GM23338 (cell line): ENCODE data around the gene HS6ST1. TPM values are rescaled to one million over a fixed set of nuclear protein-coding genes. Genes with fewer than 3 reads are reported as not detected.
"Not testable (repeated sequence)": the region's sequence is repeated elsewhere in the genome, so short reads cannot be mapped to it uniquely, and the experiment has no call there.

Experiments
- ATAC-seq: fragments of 200-7000 bp; cut with Tn5 transposase; 3 replicates; pipeline ENCODE4 v1.9.1; 2020
- DNase-seq: peaks from one replicate; pipeline ENCODE4 v3.0.0-alpha.2; 2015; ENCODE audit warnings: low spot score
- H2AFZ ChIP-seq: fragments of 200-600 bp; sonication (generic); 2 replicates; pipeline ENCODE4 v1.8.0; 2016; ENCODE audit warnings: antibody characterized with exemption, mild to moderate bottlenecking, moderate library complexity
- H3F3A ChIP-seq: fragments of 200-600 bp; sonication (generic); replicated peaks from 2 replicates; pipeline ENCODE4 v1.8.0; 2017; ENCODE audit warnings: antibody characterized with exemption, mixed run types, low read depth
- H3K27ac ChIP-seq: fragments of 200-600 bp; sonication (generic); 2 replicates; pipeline ENCODE4 v1.6.1; 2016; ENCODE audit warnings: low read depth
- H3K27me3 ChIP-seq: fragments of 200-600 bp; sonication (generic); 2 replicates; pipeline ENCODE4 v1.8.0; 2016; ENCODE audit warnings: mild to moderate bottlenecking, mixed run types, moderate library complexity; ENCODE audit not compliant: insufficient read depth
- H3K36me3 ChIP-seq: fragments of 200-600 bp; sonication (generic); 2 replicates; pipeline ENCODE4 v1.8.0; 2016; ENCODE audit warnings: mild to moderate bottlenecking; ENCODE audit not compliant: insufficient read depth
- H3K4me1 ChIP-seq: fragments of 200-600 bp; sonication (generic); 2 replicates; pipeline ENCODE4 v1.8.0; 2016; ENCODE audit warnings: mild to moderate bottlenecking, moderate library complexity; ENCODE audit not compliant: insufficient read depth
- H3K4me2 ChIP-seq: fragments of 200-600 bp; sonication (generic); 2 replicates; pipeline ENCODE4 v1.7.1; 2017; ENCODE audit warnings: mixed run types
- H3K4me3 ChIP-seq: fragments of 200-600 bp; sonication (generic); 2 replicates; pipeline ENCODE4 v1.6.1; 2016; ENCODE audit warnings: mixed run types
- H3K79me2 ChIP-seq: fragments of 200-600 bp; sonication (generic); replicated peaks from 2 replicates; pipeline ENCODE4 v1.8.0; 2017; ENCODE audit warnings: mild to moderate bottlenecking; ENCODE audit not compliant: insufficient read depth
- H3K9me2 ChIP-seq: fragments of 200-600 bp; sonication (generic); 2 replicates; pipeline ENCODE4 v1.8.0; 2017; ENCODE audit not compliant: insufficient read depth
- H4K20me1 ChIP-seq: fragments of 200-600 bp; sonication (generic); replicated peaks from 2 replicates; pipeline ENCODE4 v1.8.0; 2017; ENCODE audit warnings: mild to moderate bottlenecking; ENCODE audit not compliant: insufficient read depth
- H3K27ac Mint-ChIP-seq: 2 replicates; pipeline ENCODE4 v1.8.0; 2020; ENCODE audit warnings: inconsistent platforms, mild to moderate bottlenecking, moderate library complexity, mixed read lengths
- H3K27me3 Mint-ChIP-seq: 3 replicates; pipeline ENCODE4 v1.8.0; 2022; ENCODE audit warnings: low read depth, mild to moderate bottlenecking, moderate library complexity, mixed read lengths, inconsistent platforms; ENCODE audit not compliant: insufficient read depth, poor library complexity
- H3K36me3 Mint-ChIP-seq: 3 replicates; pipeline ENCODE4 v1.8.0; 2021; ENCODE audit warnings: low read depth, mild to moderate bottlenecking, inconsistent platforms, moderate library complexity, mixed read lengths
- H3K4me1 Mint-ChIP-seq: 3 replicates; pipeline ENCODE4 v1.8.0; 2020; ENCODE audit warnings: mild to moderate bottlenecking, inconsistent platforms, mixed read lengths
- H3K4me3 Mint-ChIP-seq: 3 replicates; pipeline ENCODE4 v1.8.0; 2021; ENCODE audit warnings: moderate library complexity, mild to moderate bottlenecking, inconsistent platforms, mixed read lengths
- H3K9me3 Mint-ChIP-seq: 3 replicates; pipeline ENCODE4 v1.8.0; 2020; ENCODE audit warnings: moderate library complexity, mild to moderate bottlenecking, inconsistent platforms, mixed read lengths
- POLR2AphosphoS5 ChIP-seq: IDR thresholded peaks from 2 replicates; pipeline ENCODE4 v1.6.1; 2016; ENCODE audit warnings: antibody characterized with exemption, low read depth
- REST ChIP-seq: IDR thresholded peaks from one replicate; pipeline ENCODE4 v1.6.1; 2018; ENCODE audit warnings: antibody characterized with exemption; ENCODE audit not compliant: unreplicated experiment
- STAT1 ChIP-seq: IDR thresholded peaks from one replicate; pipeline ENCODE4 v1.6.1; 2016; ENCODE audit warnings: antibody characterized with exemption; ENCODE audit not compliant: unreplicated experiment
- polyA plus RNA-seq: library from polyadenylated mRNA; unstranded; fragments of >200 nt; fragmentation: Nextera tagmentation; extraction: Ambion mirVana; gene quantifications from 2 replicates; pipeline ENCODE4 v1.2.1, GENCODE V29; 2016
- total RNA-seq: library from RNA; depleted of rRNA; stranded (reverse); fragments of >200 nt; shearing (Covaris generic); gene quantifications from 2 replicates; pipeline ENCODE4 v1.2.3, GENCODE V29; 2014

Gene HS6ST1
- total and polyA plus RNA-seq, 2 experiments from 2014 or later, result 21.1 to 106 TPM

GRCh38 chr2:128252501-128252900 lies 66.2 kb downstream of the HS6ST1 start (continued):
- no peak for TF ChIP-seq REST

GRCh38 chr2:128252086-128252485 lies 66.6 kb downstream of the HS6ST1 start:
- H3K79me2 ChIP-seq, H3K27me3 ChIP-seq, H3K4me3 Mint-ChIP-seq, H3K9me3 Mint-ChIP-seq, ATAC-seq, H3K36me3 Mint-ChIP-seq, H3K4me2 ChIP-seq, H3K27ac Mint-ChIP-seq, H3K27ac ChIP-seq, H3K9me2 ChIP-seq, H4K20me1 ChIP-seq, H2AFZ ChIP-seq, H3K4me3 ChIP-seq, H3K36me3 ChIP-seq, H3K4me1 Mint-ChIP-seq, H3F3A ChIP-seq, DNase-seq, H3K4me1 ChIP-seq, H3K27me3 Mint-ChIP-seq: not testable (repeated sequence)

GRCh38 chr2:128250229-128251025 lies 68.2 kb downstream of the HS6ST1 start:
- H3K27me3 Mint-ChIP-seq, result peaks cover 3% of the 10 kb centered on the region
- no peak overlapping the region for H3K4me3 Mint-ChIP-seq
- Histone ChIP-seq H3K36me3 (no peaks in the 10 kb centered on the region), H3K4me3 (no peak overlapping the region), H3K4me1 (no peaks in the 10 kb centered on the region), H3K9me2 (no peaks in the 10 kb centered on the region), H3K27ac (no peak overlapping the region), H3K79me2 (no peaks in the 10 kb centered on the region), H3K4me2 (no peak overlapping the region), H3K27me3 (no peaks in the 10 kb centered on the region), H4K20me1 (no peaks in the 10 kb centered on the region), H2AFZ (no peak overlapping the region), H3F3A (no peaks in the 10 kb centered on the region)
- H3K9me3 Mint-ChIP-seq, result no peaks in the 10 kb centered on the region
- H3K4me1 Mint-ChIP-seq, result no peaks in the 10 kb centered on the region
- TF ChIP-seq STAT1, result no peak
- TF ChIP-seq POLR2AphosphoS5, result no peak
- no peak for TF ChIP-seq REST
- no peaks in the 10 kb centered on the region for H3K36me3 Mint-ChIP-seq
- DNase-seq (no peak), ATAC-seq (no peak; the same call in 2 of the 3 replicates)
- no peak overlapping the region for H3K27ac Mint-ChIP-seq
